ENCODE measurements around the gene HMG20A. TPM values are rescaled to one million over a fixed set of nuclear protein-coding genes. Genes with fewer than 3 reads are reported as not detected.

Gene HMG20A
- total and polyA plus RNA-seq, 2 of the 13 experiments (the other 11 are each of a cell fraction or from before 2014, with no cell fraction given) = 28.0 to 35.2 TPM

DNA sequence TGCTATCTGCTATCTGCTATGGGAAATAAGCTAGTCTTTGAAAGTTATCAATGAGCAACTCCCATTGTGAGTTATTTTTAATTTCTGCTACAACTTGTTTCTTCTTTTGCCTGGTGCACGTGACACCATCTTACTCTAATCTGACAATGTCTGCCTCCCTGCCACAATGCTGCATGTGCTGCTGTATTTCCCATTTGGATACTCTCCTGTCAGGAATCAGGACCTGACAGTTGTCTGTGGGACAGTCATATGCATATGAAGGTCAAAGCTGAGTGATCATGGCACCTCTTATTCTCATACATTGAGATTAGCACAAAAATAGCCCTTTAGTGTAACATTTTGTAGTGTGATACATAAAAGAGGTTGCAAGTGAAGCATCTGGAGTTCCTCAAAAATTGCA, 45.8 kb downstream of the HMG20A start:
- H3K79me2 ChIP-seq (ENCODE audit: insufficient read depth, low read length) = no peaks in the 10 kb centered on the region
- ChIA-PET CTCF (ENCODE audit: low intra/inter-chr PET ratio, low total read pairs) (no interaction called here), POLR2A (no interaction called here)
- H4K20me1 ChIP-seq (ENCODE audit: insufficient read depth, low read length) = no peaks in the 10 kb centered on the region
- intact Hi-C loops (cut with micrococcal nuclease; ENCODE audit: unreplicated experiment) (no loop called here), in situ Hi-C loops (cut with HindIII; ENCODE audit: extremely low pct_ligation_motif_present, low pct_unique_long_range_greater_than_20kb) (no loop called here)
- no peak overlapping the region for H3K9ac ChIP-seq (ENCODE audit: insufficient read depth, low read depth, low read length)
- H3K4me3 ChIP-seq (replicated peaks in 1 of 3; ENCODE audit: insufficient read depth in 1 of 3, low read depth in 2 of 3, low read length in 3 of 3) = no peak overlapping the region
- no peak for ATAC-seq
- no peak overlapping the region for H2AFZ ChIP-seq (ENCODE audit: low read length)
- WGBS (ENCODE audit: low lambda C conversion rate) = 100% methylated on average over 1 of the region's 1 CpG
- peaks cover 10 to 56% of the 10 kb centered on the region in 2 experiments; a peak in 4 of 5 replicates for H3K36me3 ChIP-seq (replicated peaks in 1 of 2; ENCODE audit: control insufficient read depth in 1 of 2, insufficient read depth in 2 of 2, low read length in 2 of 2)
- TF ChIP-seq XBP1 (CRISPR knock-in tag; IDR thresholded peaks at IDR 0.05) = no peak
- TF ChIP-seq GTF3A (CRISPR knock-in tag; conservative IDR thresholded peaks at IDR 0.05) = no peak
- peaks cover 5% of the 10 kb centered on the region; the same call in 1 of the 2 replicates for H3K4me1 ChIP-seq (ENCODE audit: insufficient read depth, low read length)
- H3K9me3 ChIP-seq (ENCODE audit: low read length) = no peaks in the 10 kb centered on the region
- no peak for FAIRE-seq
- DNase-seq (ENCODE audit: low spot score) = no peak
- no peak overlapping the region for H3K4me2 ChIP-seq (ENCODE audit: low read depth, low read length)
- no peak overlapping the region for H3K27ac ChIP-seq (ENCODE audit: extremely low read length, insufficient read depth, low read length)
- no TSS peak for BruUV-seq (replicated peaks)
- no peaks in the 10 kb centered on the region for H3K27me3 ChIP-seq (ENCODE audit: control insufficient read depth in 1 of 2, insufficient read depth in 2 of 2, low read length in 2 of 2)

- H3K27me3 ChIP-seq (ENCODE audit: control insufficient read depth in 1 of 2, insufficient read depth in 2 of 2, low read length in 2 of 2) = no peaks in the 10 kb centered on the region
- H3K36me3 ChIP-seq (replicated peaks in 1 of 2; ENCODE audit: control insufficient read depth in 1 of 2, insufficient read depth in 2 of 2, low read length in 2 of 2) = peaks cover 11 to 60% of the 10 kb centered on the region in 2 experiments; a peak in 4 of 5 replicates
- ATAC-seq = no peak
- no peak overlapping the region for H3K4me2 ChIP-seq (ENCODE audit: low read depth, low read length)
- no peaks in the 10 kb centered on the region for H3K79me2 ChIP-seq (ENCODE audit: insufficient read depth, low read length)
- POLR2A ChIA-PET = no interaction called here
- no peak for FAIRE-seq
- H3K4me3 ChIP-seq (replicated peaks in 1 of 3; ENCODE audit: insufficient read depth in 1 of 3, low read depth in 2 of 3, low read length in 3 of 3) = no peak overlapping the region
- no peak overlapping the region for H2AFZ ChIP-seq (ENCODE audit: low read length)
- TF ChIP-seq HMG20B (CRISPR knock-in tag; conservative IDR thresholded peaks at IDR 0.05) (no peak), MAFK (conservative IDR thresholded peaks at IDR 0.05 in 1 of 2, IDR thresholded peaks at IDR 0.05 in 1 of 2; ENCODE audit: low read length in 2 of 2) (0 out of 4 replicates have a peak, but pooled peaks of 1 of the 2 experiments have one; percentile 8)
- in situ Hi-C loops (cut with HindIII; ENCODE audit: extremely low pct_ligation_motif_present, low pct_unique_long_range_greater_than_20kb) (no loop called here), intact Hi-C loops (cut with micrococcal nuclease; ENCODE audit: unreplicated experiment) (no loop called here)
- DNase-seq (ENCODE audit: low spot score) = peak; percentile 43
- CTCF ChIA-PET (ENCODE audit: low intra/inter-chr PET ratio, low total read pairs) = no interaction called here
- no peaks in the 10 kb centered on the region for H4K20me1 ChIP-seq (ENCODE audit: insufficient read depth, low read length)
- H3K9ac ChIP-seq (ENCODE audit: insufficient read depth, low read depth, low read length) = no peak overlapping the region
- WGBS (ENCODE audit: low lambda C conversion rate) = 83% methylated on average over 3 of the region's 3 CpGs
- H3K9me3 ChIP-seq (ENCODE audit: low read length) = no peaks in the 10 kb centered on the region
- peaks cover 5% of the 10 kb centered on the region; the same call in 1 of the 2 replicates for H3K4me1 ChIP-seq (ENCODE audit: insufficient read depth, low read length)
- no TSS peak for BruUV-seq (replicated peaks)
- H3K27ac ChIP-seq (ENCODE audit: extremely low read length, insufficient read depth, low read length) = no peak overlapping the region
These were observed 48.2 kb downstream of the HMG20A start for GRCh38 chr15:77468896-77469295.

Data from HepG2 (cell line).